Right ventricle myocardium superior (tissue), 1 donor: ENCODE measurements around the gene SKIDA1. TPM values are rescaled to one million over a fixed set of nuclear protein-coding genes. Genes with fewer than 3 reads are reported as not detected.

ENCODE experiments used
- ATAC-seq: fragments of 200-7000 bp; cut with Tn5 transposase; one replicate; pipeline ENCODE4 v1.9.1; 2020; ENCODE audit warnings: mild to moderate bottlenecking; ENCODE audit not compliant: poor library complexity
- DNase-seq: peaks from one replicate; pipeline ENCODE4 v3.0.0-alpha.2; 2020
- intact Hi-C: fragments of 100-400 bp; cut with DNase I; formaldehyde crosslinking; loops from one replicate; pipeline ENCODE4 v1.11.2; 2022
- total RNA-seq: library from RNA; stranded (reverse); fragmentation: NEBNext Ultra II Directional; extraction: Animal tissue kit (Norgen Biotek cat#: 25700); gene quantifications from one replicate; pipeline ENCODE4 v1.2.1, GENCODE V29; 2021
- donor health status: DM: no; HTN: yes; CAD: no; lungs with severe emphysema.

The SKIDA1 gene
- total RNA-seq, 1 donor from 2014 or later: 3.3 TPM

DNA sequence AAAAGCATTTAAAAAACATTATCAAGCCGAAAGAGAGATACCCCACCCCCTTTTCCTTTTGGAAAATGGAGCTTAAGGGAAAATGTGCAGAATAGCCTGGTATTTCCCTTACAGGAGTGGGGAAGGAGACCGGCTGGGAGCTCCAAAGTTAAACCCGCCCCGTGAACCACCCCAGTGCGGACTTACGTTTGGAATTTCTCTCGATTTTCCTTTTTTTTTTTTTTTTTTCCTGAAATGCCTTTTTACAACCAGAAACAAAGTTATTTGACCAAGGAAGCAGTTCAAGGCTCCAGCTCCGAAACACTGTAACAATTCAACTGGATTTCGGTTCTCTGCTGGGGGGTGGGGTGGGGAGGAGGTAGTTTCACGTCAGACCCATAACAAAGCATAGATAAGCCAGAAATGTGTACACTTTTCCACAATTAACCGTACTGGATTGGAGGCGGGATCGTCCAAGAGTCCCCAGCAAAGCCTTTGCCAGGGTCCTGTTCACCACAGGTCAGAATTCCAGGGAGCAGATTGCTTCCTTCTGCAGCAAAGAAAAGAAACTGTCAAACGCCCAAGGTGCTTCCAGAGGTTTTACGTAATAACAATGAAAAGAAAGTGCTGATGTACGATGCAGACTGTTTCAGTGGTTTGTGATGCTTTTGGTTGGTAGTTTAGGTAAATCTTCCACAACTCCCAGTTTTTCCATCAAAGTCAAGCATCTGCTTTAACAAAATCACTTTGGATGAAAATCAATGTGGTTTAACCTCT is 6.7 kb downstream of the SKIDA1 start:
- no peak for DNase-seq
- intact Hi-C loops: no loop called here
- ATAC-seq: peak; percentile 48

DNA sequence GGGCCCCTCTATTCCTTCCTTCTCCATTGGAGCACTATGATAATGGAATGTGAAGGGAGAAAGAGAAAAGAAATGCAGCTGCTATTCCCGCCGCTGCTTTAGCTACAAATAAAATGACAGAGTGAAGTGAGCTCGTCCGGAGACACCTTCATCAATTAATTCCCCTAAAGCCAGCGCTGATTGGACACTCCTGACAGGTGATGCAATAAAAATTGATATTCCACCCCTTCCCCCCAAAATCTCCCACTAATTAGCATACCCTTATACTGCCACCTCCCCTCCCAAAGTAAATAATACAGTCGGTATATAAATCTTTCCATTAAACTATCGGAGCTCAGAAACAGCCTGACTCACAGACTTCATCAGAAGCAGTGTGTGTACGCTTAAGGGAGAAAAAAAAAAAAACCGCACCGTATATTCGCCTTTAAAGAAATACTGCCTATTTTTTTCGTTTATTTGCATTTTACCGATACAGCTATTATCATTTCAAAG is 7.3 kb downstream of the SKIDA1 start:
- intact Hi-C loops: no loop called here
- DNase-seq (no peak), ATAC-seq (peak; percentile 61)

DNA sequence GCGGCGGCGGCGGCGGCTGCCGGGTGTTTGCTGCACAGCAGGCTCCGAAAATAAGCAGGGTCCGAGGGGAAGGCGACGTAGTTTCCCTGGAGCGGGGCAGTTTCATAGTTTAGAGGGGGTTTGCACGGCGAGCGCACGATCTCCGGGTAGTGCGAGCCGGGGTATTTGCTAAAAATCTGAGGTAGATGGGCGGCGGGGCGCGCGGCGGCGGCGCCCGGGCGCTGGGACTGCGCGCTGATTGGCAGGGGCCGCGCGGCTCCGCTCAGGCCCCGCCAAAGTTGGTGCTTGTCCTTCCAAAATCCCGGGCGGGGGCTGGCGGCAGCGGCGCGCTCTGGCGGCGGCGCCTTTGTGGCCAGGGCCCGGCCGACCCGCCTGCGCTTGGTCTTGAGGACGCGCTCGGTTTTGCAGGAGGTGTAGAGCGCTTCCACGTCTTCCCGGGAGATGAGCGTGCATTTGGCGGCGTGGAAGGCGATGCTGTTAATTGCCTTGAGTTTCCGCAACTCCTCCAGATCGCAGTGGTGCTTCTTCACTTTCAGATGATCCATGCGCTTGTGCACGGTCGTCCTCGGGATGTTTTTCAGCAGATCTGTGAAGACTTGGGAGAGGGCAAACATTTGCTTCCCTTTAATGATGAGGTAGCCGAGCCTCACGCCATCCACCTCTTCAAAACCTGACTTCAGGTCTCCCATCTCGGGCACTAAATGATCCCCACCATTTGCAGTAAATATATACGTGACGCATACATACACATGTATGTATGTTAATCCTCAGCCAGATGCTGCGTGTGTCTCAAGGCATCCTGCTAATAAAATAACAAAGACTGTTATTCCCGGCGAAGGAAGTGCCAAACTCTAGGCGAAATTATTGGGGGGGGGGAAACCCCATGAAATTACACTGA is 8.1 kb downstream of the SKIDA1 start:
- DNase-seq (peak; percentile 78), ATAC-seq (peak; percentile 75)
- intact Hi-C loops: no loop called here

DNA sequence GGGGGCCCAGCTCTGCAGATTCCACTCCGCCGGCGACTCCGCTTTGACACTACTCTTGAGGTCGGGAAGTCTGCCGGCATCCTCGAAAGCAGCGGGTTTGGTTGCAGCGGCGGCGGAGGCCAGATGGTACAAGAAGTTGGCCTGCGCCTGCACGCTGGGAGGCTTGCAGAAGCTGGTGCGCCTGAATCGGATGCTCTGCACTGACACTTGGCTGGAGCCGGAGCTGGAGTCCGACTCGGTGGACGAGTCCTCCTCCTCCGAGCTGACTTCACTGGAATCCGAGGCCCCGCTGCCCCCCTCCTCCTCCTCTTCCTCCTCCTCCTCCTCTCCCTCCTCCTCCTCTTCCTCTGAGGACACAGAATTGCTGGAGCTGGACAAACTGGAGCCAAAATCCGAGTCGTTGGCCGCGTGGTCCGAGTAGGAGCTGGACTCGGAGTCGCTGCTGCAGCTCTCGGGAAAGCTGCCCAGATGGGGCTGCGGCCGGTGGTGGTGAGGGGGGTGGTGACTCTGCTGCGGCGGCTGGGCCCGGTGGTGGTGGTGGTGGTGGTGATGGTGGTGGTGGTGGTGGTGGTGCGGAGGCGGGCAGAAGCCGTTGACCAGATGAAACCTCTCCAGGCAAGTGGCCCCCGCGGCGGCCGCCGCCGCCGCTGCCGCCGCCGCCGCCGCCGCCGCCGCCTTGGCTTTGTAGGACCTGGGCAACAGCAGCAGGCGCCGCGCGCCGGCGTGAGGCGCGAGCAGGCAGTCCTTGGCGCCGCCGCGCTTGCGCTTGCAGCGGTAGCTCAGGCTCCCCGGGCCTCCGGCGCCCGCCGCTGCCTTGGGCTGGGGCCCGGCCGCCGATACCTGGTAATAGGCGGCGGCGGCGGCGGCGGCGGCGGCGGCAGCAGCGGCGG is 9.0 kb downstream of the SKIDA1 start:
- intact Hi-C loops: no loop called here
- DNase-seq (peak; percentile 80), ATAC-seq (peak; percentile 38)

DNA sequence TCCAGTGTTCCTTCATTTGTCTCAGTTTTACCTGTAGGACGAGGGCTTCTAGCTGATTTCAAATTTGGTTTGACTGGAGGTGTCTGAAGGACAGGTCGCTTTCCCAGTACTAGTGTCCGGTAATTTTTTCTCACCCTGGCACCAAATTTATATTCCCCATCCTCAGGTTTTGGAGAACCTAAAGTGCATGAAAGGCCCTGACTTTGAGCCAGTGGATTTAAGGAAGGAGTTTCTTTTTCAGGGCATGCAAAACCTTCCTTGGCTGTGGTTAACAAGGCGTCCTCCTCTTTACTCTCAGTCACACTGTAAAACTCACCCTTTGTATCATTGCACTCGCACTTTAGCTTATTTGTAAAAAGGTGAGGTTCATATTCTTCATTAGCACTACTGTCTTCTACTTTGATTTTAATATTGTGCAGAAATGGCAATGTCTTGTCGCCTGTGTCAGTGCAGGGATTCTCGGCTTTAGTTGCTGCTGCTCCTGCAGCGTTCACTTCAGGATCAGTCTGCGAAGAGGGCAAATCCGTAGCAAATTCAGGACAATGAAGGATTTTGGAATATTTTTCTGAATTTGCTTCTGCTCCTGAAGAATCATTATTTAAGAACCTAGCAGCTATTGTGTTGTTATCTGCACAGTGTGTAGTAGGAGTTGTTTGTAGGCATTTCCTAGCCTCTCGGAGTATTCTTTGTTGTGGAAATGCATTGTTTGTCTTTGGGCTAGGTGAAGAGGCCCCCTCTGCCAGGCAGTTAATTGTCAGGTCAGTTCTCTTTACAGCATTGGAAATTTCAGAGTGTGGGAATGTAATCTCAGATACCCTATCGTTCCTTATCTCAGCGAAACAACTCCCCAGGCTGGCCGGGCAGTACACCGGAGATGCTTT is 9.9 kb downstream of the SKIDA1 start:
- DNase-seq: no peak
- intact Hi-C loops: no loop called here
- no peak for ATAC-seq

DNA sequence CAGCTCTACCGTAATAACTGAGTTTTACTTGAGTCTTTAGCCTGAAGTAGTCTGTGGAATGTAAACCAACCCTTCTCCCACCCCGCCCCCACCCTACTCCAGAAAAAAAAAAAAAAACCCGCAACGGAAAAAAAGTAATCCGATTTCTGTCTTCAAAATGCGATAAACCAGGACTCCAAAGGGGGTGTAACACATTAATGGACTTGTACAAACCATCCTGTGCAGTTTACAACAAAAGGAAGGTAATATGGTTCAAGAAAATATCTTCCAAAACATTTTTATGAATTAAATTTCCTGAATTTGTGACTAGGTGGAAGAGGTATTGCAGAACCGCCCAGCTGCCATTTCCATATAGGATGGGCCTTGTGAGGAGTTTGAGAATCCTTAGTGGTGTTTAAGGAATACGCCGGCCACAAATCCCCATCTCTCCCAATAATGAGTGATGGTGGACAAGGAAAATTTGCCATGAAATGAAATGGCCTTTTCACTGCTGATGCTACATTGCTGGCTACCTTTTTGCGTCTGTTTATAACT is 10.6 kb downstream of the SKIDA1 start:
- ATAC-seq (no peak), DNase-seq (no peak)
- intact Hi-C loops: no loop called here

DNA sequence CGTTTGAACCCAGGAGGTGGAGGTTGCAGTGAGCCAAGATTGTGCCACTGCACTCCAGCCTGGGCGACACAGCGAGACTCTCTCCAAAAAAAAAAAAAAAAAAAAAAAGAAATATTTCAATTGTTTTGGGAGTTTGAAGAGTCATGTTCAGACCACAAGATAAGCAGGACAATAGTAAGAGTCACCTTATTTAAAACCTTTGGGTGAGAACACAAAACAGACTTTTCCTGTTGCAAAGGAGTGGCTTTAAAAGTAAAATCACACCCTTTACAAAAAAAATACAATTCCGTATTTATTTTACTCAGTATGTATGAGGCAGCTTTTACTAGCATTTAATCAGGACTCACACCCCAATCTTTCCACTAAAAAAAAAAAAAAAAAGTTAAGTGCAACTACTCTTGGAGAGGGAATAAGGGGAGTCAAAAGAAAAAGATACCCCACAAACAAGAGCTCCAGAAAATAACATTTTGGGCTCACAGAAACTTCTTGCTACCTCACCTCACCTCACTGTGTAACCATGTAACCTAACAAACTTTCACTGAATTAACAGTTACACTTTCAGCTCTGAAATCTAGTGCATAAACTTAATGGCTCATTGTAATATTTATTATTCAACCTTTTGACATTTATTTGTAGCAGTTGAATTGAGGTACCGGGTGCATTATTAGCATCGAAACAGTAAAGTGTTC is 11.2 kb downstream of the SKIDA1 start:
- DNase-seq (no peak), ATAC-seq (no peak)
- intact Hi-C loops: no loop called here

DNA sequence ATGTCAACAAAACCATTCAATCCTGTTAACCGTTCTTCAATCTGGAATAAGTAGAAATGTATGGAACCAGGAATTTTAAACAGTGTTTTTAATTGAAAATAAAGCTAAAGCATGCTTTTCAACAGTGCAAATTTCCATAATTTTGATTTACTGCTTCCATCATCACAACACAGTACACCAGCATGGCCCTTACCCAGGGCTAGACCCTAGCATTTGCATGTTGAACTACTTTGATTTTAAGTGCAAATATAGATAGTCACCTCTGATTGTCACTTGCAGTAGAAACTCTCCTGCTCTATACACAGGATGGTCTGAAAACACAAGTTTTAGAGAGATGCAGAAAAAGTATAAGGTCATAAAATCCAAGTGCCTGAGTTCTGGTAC is 12.1 kb downstream of the SKIDA1 start:
- DNase-seq (no peak), ATAC-seq (no peak)
- intact Hi-C loops: no loop called here

DNA sequence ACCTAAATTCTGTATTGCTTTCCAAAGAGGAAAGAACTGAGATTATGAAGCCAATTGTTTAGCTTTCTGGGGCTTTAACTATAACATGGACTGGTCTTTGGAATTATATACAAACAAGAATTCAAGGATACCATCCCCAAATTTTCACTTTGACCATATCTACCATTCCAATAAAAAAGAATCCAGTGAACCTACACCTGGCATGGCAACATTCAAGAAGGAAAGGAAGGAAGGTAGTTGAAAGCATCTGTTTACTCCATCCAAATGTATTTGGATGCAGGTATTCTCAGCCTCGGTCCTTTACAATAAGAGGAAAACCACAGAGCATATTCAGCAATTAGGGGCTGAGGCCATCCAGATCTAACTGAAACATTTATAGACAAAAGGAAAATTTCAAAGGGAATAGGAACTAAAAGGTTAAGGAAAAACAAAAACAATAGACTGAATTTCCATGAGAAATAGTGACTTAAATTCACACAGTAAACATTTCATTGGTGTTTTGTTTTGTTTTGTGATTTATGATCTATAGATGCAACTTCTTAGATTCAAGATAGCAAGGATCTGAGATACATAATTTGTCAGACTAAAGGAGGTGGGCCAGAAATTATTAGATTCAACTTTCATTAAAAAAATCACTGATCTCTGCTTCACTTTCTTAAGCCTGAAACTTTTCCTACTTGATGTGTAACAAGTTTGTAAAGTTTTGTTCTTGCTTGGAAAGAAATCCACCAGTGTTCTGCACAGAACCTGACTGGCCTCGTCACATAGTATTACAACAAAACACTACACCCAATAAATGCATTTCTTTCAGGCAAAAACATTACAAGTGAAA is 12.7 kb downstream of the SKIDA1 start:
- intact Hi-C loops: no loop called here
- DNase-seq (no peak), ATAC-seq (no peak)

DNA sequence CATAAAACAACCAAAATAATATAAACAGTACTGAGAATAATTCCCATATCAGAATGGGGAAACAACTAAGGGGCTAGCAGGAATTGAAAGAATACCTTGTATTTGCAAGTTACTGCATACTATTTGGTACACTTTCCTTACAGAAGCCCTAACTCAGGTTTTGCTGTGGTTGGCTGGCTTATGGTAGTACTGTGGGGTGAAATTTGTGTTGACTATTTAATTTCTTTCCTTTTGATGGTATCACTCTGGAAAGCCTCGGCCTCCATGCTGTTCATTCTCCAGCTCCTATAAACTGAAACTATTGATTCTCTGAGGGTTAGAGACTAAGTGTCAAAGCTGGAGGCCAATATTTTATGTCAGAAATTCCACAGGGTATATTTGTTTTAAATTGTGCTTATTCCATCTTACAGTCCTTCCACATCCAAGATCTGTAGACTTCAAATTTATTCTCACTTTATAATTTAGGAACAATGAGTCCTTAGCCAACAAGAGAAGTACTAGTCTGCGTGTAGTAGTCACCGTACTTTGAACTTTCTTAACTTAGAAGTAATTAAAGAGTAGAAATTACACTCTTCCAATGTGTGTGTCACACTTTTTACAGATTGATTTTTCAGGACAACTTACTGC is 13.4 kb downstream of the SKIDA1 start:
- no peak for DNase-seq

DNA sequence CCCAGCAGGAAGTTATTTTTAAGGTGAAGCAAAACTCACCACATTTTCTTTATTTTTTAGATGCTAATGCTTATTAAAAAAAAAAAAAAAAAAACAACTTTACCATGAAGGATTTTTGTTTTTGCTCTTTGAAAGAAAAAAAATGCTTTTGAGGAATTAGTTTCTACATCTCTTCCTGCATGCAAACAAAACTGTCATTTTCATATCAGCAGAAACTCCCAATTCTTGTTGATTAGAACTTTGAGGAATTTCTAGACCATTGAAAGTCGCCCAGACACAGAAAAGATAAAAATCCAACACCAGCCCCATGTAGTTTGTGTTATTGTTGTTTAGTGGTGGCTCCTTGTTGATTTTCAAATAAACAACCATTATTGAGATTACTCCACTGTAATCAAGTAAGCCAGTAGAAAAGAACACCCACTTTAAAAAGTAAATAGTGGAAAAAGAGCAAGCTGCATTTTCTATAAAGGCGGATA is 14.3 kb downstream of the SKIDA1 start:
- DNase-seq: no peak
- no peak for ATAC-seq
- intact Hi-C loops: no loop called here

More for the DNA sequence above, 13.4 kb downstream of the SKIDA1 start:
- intact Hi-C loops: no loop called here
- ATAC-seq: no peak

DNA sequence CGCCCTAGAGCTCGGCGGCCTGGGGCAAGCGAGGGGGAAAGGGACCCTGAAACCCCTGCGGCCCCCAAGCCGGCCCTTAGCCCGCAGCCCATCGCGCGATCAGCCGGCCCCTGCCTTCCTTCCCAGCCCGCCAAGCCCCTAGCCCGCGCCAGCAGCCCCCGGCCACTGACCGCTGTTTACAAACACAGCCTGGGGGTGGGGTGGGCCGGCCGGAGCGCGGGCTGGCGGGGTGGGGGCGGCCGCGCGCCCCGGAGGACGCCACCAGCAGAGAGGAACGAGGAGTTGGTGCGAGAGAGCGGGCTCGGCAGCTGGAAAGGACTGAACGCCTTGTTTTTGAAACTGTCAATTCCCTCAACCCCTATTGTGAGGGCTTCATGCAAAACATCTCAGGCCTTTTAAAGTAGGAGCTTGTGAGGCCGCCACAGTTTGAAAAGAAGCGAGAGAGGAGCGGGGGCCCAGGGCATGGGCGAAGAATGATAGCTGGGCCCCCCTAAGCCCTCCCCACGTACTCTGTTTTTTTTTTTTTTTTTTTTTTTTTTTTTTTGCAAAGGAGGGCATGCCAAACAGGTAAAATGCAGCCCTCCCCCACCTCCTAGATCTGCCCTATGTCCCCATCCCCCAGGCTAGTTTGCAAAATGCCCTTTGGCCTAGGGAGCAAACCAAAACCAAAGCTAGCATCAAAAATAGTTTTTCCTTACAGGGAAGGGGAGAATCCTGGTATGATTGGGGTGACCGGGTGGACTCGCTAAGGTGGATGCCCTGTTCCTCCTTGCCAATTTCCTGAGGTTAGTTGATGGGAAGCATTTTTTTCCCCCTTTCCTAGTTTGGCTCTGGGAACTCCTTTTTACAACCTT is 15.0 kb downstream of the SKIDA1 start:
- no peak for DNase-seq
- peak; percentile 57 for ATAC-seq
- intact Hi-C loops: no loop called here

DNA sequence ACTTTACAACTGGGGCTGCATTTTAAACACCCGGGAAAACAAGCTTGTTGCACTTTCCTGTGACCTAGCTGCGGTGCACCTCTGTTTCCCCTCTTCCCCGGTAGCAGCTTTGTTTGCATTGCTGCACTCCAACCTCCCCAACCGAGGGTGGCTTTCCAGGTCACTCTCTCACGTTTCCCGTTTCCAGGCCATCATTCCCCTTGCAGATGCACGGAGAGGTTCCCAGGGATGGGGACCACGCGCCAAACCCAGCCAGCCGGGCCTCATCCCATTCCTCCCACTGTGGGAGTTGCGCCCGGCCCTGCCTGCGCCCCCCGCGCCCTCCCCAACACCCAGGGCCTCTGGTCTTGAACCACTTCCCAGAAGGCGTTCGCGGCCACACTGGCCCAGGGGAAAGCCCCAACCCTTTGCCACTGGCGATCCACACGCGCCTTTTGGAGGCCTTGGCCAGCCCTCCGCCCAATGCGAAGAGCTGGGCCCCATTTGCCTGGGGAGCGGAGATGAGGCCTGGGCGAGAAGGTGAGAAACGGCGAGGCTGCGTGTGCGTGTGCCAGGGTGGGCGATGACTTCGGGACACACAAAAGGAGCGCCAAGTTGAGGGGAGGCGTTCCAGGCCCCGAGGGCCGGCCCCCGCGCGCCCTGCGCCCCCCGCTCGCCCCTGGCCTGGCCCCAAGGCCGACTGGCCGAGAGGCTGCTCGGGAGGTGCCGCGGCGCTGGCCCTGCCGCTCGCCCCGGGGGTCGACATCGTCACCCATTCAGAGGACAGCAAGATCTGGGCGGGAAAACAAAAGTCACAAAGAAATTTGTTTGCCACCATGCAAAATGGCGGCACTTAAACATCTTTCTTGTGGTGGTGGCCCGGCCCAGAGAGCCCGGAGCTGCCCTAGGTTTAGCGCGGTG is 15.9 kb downstream of the SKIDA1 start:
- peak; percentile 47 for DNase-seq
- peak; percentile 19 for ATAC-seq
- intact Hi-C loops: no loop called here
